ENCODE results near the gene SUPT20HL1.
"Not testable (repeated sequence)": the region's sequence is repeated elsewhere in the genome, so short reads cannot be mapped to it uniquely, and the experiment has no call there.

SUPT20HL1 gene

GRCh38 chrX:24360272-24360671 lies at the start of gene SUPT20HL1:
Gene SUPT20HL1, plus strand, starts transcription at chrX:24360639. Its CDS starts 2,122 bp downstream, at chrX:24362761.
- no peaks in the 10 kb centered on the region for H3K36me3 ChIP-seq (ENCODE audit: insufficient read depth, low read length)
- H3K9ac ChIP-seq (ENCODE audit: low read depth, low read length): no peak within 1 kb of the TSS
- H3K4me1 ChIP-seq (ENCODE audit: insufficient read depth, low read length): no peaks in the 10 kb centered on the region
- H3K9me3 ChIP-seq (ENCODE audit: control insufficient read depth, insufficient read depth, low read length): no peaks in the 10 kb centered on the region

GRCh38 chrX:24310916-24311315 lies 49.5 kb upstream of the SUPT20HL1 start:
- not testable (repeated sequence) for H3K9ac ChIP-seq (ENCODE audit: low read depth, low read length); H3K4me1 ChIP-seq (ENCODE audit: insufficient read depth, low read length); H3K9me3 ChIP-seq (ENCODE audit: control insufficient read depth, insufficient read depth, low read length); H3K36me3 ChIP-seq (ENCODE audit: insufficient read depth, low read length)

GRCh38 chrX:24311507-24312248 lies 48.8 kb upstream of the SUPT20HL1 start:
- H3K9ac ChIP-seq (ENCODE audit: low read depth, low read length); H3K9me3 ChIP-seq (ENCODE audit: control insufficient read depth, insufficient read depth, low read length); H3K4me1 ChIP-seq (ENCODE audit: insufficient read depth, low read length); H3K36me3 ChIP-seq (ENCODE audit: insufficient read depth, low read length): not testable (repeated sequence)

- H3K9ac ChIP-seq (ENCODE audit: low read depth, low read length); H3K36me3 ChIP-seq (ENCODE audit: insufficient read depth, low read length); H3K4me1 ChIP-seq (ENCODE audit: insufficient read depth, low read length); H3K9me3 ChIP-seq (ENCODE audit: control insufficient read depth, insufficient read depth, low read length): not testable (repeated sequence)
Measured at GRCh38 chrX:24312249-24312607, 48.2 kb upstream of the SUPT20HL1 start.

- Histone ChIP-seq H3K36me3 (ENCODE audit: insufficient read depth, low read length) (no peaks in the 10 kb centered on the region), H3K4me1 (ENCODE audit: insufficient read depth, low read length) (peaks cover 4% of the 10 kb centered on the region), H3K9me3 (ENCODE audit: control insufficient read depth, insufficient read depth, low read length) (no peaks in the 10 kb centered on the region), H3K9ac (ENCODE audit: low read depth, low read length) (no peak within 1 kb of the TSS)
Measured at GRCh38 chrX:24314019-24314635, 46.3 kb upstream of the SUPT20HL1 start, which contains the start of gene SUPT20HL2. Gene SUPT20HL2, minus strand, starts transcription at chrX:24314069. Its CDS starts 754 bp downstream, at chrX:24313315.

- no peaks in the 10 kb centered on the region for H3K9me3 ChIP-seq (ENCODE audit: control insufficient read depth, insufficient read depth, low read length)
- H3K36me3 ChIP-seq (ENCODE audit: insufficient read depth, low read length): no peaks in the 10 kb centered on the region
- no peak overlapping the region for H3K9ac ChIP-seq (ENCODE audit: low read depth, low read length)
- no peaks in the 10 kb centered on the region; the same call in 1 of the 2 replicates for H3K4me1 ChIP-seq (ENCODE audit: insufficient read depth, low read length)
Measured at GRCh38 chrX:24316111-24316510, 44.3 kb upstream of the SUPT20HL1 start.

- Histone ChIP-seq H3K36me3 (ENCODE audit: insufficient read depth, low read length) (no peaks in the 10 kb centered on the region), H3K9ac (ENCODE audit: low read depth, low read length) (no peak overlapping the region), H3K4me1 (ENCODE audit: insufficient read depth, low read length) (no peaks in the 10 kb centered on the region), H3K9me3 (ENCODE audit: control insufficient read depth, insufficient read depth, low read length) (no peaks in the 10 kb centered on the region)
Measured at GRCh38 chrX:24317567-24317966, 42.9 kb upstream of the SUPT20HL1 start.

GRCh38 chrX:24321741-24322395 lies 38.6 kb upstream of the SUPT20HL1 start:
- H3K9ac ChIP-seq (ENCODE audit: low read depth, low read length): no peak overlapping the region
- H3K9me3 ChIP-seq (ENCODE audit: control insufficient read depth, insufficient read depth, low read length): no peaks in the 10 kb centered on the region
- H3K36me3 ChIP-seq (ENCODE audit: insufficient read depth, low read length): no peaks in the 10 kb centered on the region
- H3K4me1 ChIP-seq (ENCODE audit: insufficient read depth, low read length): no peaks in the 10 kb centered on the region

- Histone ChIP-seq H3K9ac (ENCODE audit: low read depth, low read length) (no peak overlapping the region), H3K4me1 (ENCODE audit: insufficient read depth, low read length) (no peaks in the 10 kb centered on the region), H3K36me3 (ENCODE audit: insufficient read depth, low read length) (no peaks in the 10 kb centered on the region), H3K9me3 (ENCODE audit: control insufficient read depth, insufficient read depth, low read length) (no peaks in the 10 kb centered on the region)
Measured at GRCh38 chrX:24325231-24325630, 35.2 kb upstream of the SUPT20HL1 start.

- H3K9ac ChIP-seq (ENCODE audit: low read depth, low read length): no peak overlapping the region
- no peaks in the 10 kb centered on the region for H3K36me3 ChIP-seq (ENCODE audit: insufficient read depth, low read length)
- no peaks in the 10 kb centered on the region for H3K9me3 ChIP-seq (ENCODE audit: control insufficient read depth, insufficient read depth, low read length)
- H3K4me1 ChIP-seq (ENCODE audit: insufficient read depth, low read length): no peaks in the 10 kb centered on the region
Measured at GRCh38 chrX:24332878-24333277, 27.6 kb upstream of the SUPT20HL1 start.

- Histone ChIP-seq H3K36me3 (ENCODE audit: insufficient read depth, low read length) (no peaks in the 10 kb centered on the region), H3K9me3 (ENCODE audit: control insufficient read depth, insufficient read depth, low read length) (no peaks in the 10 kb centered on the region), H3K9ac (ENCODE audit: low read depth, low read length) (no peak overlapping the region), H3K4me1 (ENCODE audit: insufficient read depth, low read length) (no peaks in the 10 kb centered on the region)
Measured at GRCh38 chrX:24333371-24333770, 27.1 kb upstream of the SUPT20HL1 start.

GRCh38 chrX:24334461-24334860 lies 26.0 kb upstream of the SUPT20HL1 start:
- H3K9me3 ChIP-seq (ENCODE audit: control insufficient read depth, insufficient read depth, low read length): no peaks in the 10 kb centered on the region
- H3K36me3 ChIP-seq (ENCODE audit: insufficient read depth, low read length): no peaks in the 10 kb centered on the region
- no peaks in the 10 kb centered on the region for H3K4me1 ChIP-seq (ENCODE audit: insufficient read depth, low read length)
- H3K9ac ChIP-seq (ENCODE audit: low read depth, low read length): no peak overlapping the region

GRCh38 chrX:24335871-24336270 lies 24.6 kb upstream of the SUPT20HL1 start:
- Histone ChIP-seq H3K4me1 (ENCODE audit: insufficient read depth, low read length) (no peaks in the 10 kb centered on the region), H3K9me3 (ENCODE audit: control insufficient read depth, insufficient read depth, low read length) (no peaks in the 10 kb centered on the region), H3K9ac (ENCODE audit: low read depth, low read length) (no peak overlapping the region), H3K36me3 (ENCODE audit: insufficient read depth, low read length) (no peaks in the 10 kb centered on the region)

- Histone ChIP-seq H3K36me3 (ENCODE audit: insufficient read depth, low read length) (no peaks in the 10 kb centered on the region), H3K9me3 (ENCODE audit: control insufficient read depth, insufficient read depth, low read length) (no peaks in the 10 kb centered on the region), H3K4me1 (ENCODE audit: insufficient read depth, low read length) (no peaks in the 10 kb centered on the region), H3K9ac (ENCODE audit: low read depth, low read length) (no peak overlapping the region)
Measured at GRCh38 chrX:24339911-24340310, 20.5 kb upstream of the SUPT20HL1 start.

GRCh38 chrX:24340501-24340900 lies 19.9 kb upstream of the SUPT20HL1 start:
- no peaks in the 10 kb centered on the region for H3K9me3 ChIP-seq (ENCODE audit: control insufficient read depth, insufficient read depth, low read length)

More at GRCh38 chrX:24340501-24340900, 19.9 kb upstream of the SUPT20HL1 start:
- no peaks in the 10 kb centered on the region for H3K4me1 ChIP-seq (ENCODE audit: insufficient read depth, low read length)
- H3K9ac ChIP-seq (ENCODE audit: low read depth, low read length): no peak overlapping the region
- no peaks in the 10 kb centered on the region for H3K36me3 ChIP-seq (ENCODE audit: insufficient read depth, low read length)

All from ES-I3 (cell line).